Endothelial cell of umbilical vein (primary cell): ENCODE measurements around the gene ZNF780A. TPM values are rescaled to one million over a fixed set of nuclear protein-coding genes. Genes with fewer than 3 reads are reported as not detected.
"Not testable (repeated sequence)": the region's sequence is repeated elsewhere in the genome, so short reads cannot be mapped to it uniquely, and the experiment has no call there.

Experiments
- BruUV-seq: library from RNA; stranded (reverse); fragments of 400-500 nt; replicated peaks from 2 replicates; lab custom pipeline; 2021; lab: Mats Ljungman, UMichigan
- CTCF ChIA-PET: fragments of 300-600, 350-600 bp; sonication (Branson Sonifier 250); formaldehyde crosslinking; loops from one replicate; lab custom pipeline; 2021; ENCODE audit warnings: antibody characterized with exemption, inconsistent platforms; lab: Charles Lee
- POLR2A ChIA-PET: fragments of 300-600, 350-600 bp; sonication (Branson Sonifier 250); formaldehyde crosslinking; loops from one replicate; lab custom pipeline; 2021; ENCODE audit warnings: antibody characterized with exemption, inconsistent platforms; lab: Charles Lee
- DNase-seq: peaks from one replicate; pipeline ENCODE4 v3.0.0-alpha.2; 2011; ENCODE audit warnings: low read depth, low spot score
- FAIRE-seq: peaks from 2 replicates; lab custom pipeline; 2011; peaks lifted over from hg19 to GRCh38; lab: Jason Lieb, UNC
- H2AFZ ChIP-seq: 2 replicates; pipeline ENCODE4 v1.6.0; 2012; ENCODE audit warnings: low read depth, low read length, control low read depth, inconsistent platforms
- H3K27ac ChIP-seq: 2 replicates; pipeline ENCODE4 v1.5.1; 2011; ENCODE audit warnings: low read depth, mild to moderate bottlenecking, control low read depth, low read length, moderate library complexity; ENCODE audit not compliant: insufficient read depth
- H3K27me3 ChIP-seq, 2 experiments: 2 replicates each; pipeline versions ENCODE4 v1.6.0 to v1.6.1; 2011; ENCODE audit warnings: low read length in 2 of 2, mixed read lengths in 1 of 2; ENCODE audit not compliant: control insufficient read depth in 2 of 2, insufficient read depth in 2 of 2
- H3K36me3 ChIP-seq, 2 experiments: 2 replicates in 1 of 2; 3 replicates in 1 of 2; pipeline ENCODE4 v1.5.1; 2011; ENCODE audit warnings: low read length in 2 of 2, mild to moderate bottlenecking in 1 of 2, moderate library complexity in 1 of 2; ENCODE audit not compliant: control insufficient read depth in 2 of 2, insufficient read depth in 2 of 2; ENCODE audit errors: extremely low read depth in 1 of 2
- H3K4me1 ChIP-seq: 3 replicates; pipeline ENCODE4 v1.5.1; 2011; ENCODE audit warnings: mild to moderate bottlenecking, low read length; ENCODE audit not compliant: control insufficient read depth, insufficient read depth; ENCODE audit errors: extremely low read depth
- H3K4me2 ChIP-seq: 2 replicates; pipeline ENCODE4 v1.6.1; 2011; ENCODE audit warnings: low read length, control low read depth, mixed read lengths; ENCODE audit not compliant: insufficient read depth
- H3K4me3 ChIP-seq, 3 experiments: fragments of 200-600 bp in 1 of 3; sonication (generic), shearing (Covaris generic) in 1 of 3; replicated peaks in 1 of 3; 2 replicates each; pipeline ENCODE4 v1.5.1; 2011 to 2016; ENCODE audit warnings: control low read depth in 3 of 3, low read length in 3 of 3, mild to moderate bottlenecking in 2 of 3, inconsistent platforms in 1 of 3, low read depth in 1 of 3, moderate library complexity in 1 of 3; ENCODE audit not compliant: insufficient read depth in 1 of 3
- H3K79me2 ChIP-seq: 2 replicates; pipeline ENCODE4 v1.6.0; 2012; ENCODE audit warnings: low read length, inconsistent platforms; ENCODE audit not compliant: control insufficient read depth, insufficient read depth
- H3K9ac ChIP-seq: replicated peaks from 2 replicates; pipeline ENCODE3; 2011; ENCODE audit warnings: low read length, control low read depth; ENCODE audit not compliant: insufficient read depth; ENCODE audit errors: extremely low read depth
- H3K9me1 ChIP-seq: replicated peaks from 3 replicates; pipeline ENCODE4 v1.6.0; 2011; ENCODE audit warnings: mild to moderate bottlenecking, low read length; ENCODE audit not compliant: control insufficient read depth, insufficient read depth; ENCODE audit errors: extremely low read depth
- H3K9me3 ChIP-seq: replicated peaks from 2 replicates; pipeline ENCODE4 v1.5.1; 2012; ENCODE audit warnings: low read length, inconsistent platforms; ENCODE audit not compliant: control insufficient read depth, insufficient read depth
- H4K20me1 ChIP-seq: replicated peaks from 2 replicates; pipeline ENCODE3; 2011; ENCODE audit warnings: mild to moderate bottlenecking, low read length; ENCODE audit not compliant: control insufficient read depth, insufficient read depth; ENCODE audit errors: extremely low read depth
- EZH2 ChIP-seq: IDR thresholded peaks from 2 replicates; pipeline ENCODE4 v1.6.1; 2012; ENCODE audit warnings: borderline replicate concordance, low read depth, mild to moderate bottlenecking, moderate library complexity, low read length, inconsistent platforms; ENCODE audit not compliant: severe bottlenecking
- JUN ChIP-seq: IDR thresholded peaks from 2 replicates; pipeline ENCODE4 v1.6.1; 2011; ENCODE audit warnings: borderline replicate concordance, low read depth; ENCODE audit not compliant: insufficient read length, insufficient read depth
- MYC ChIP-seq: IDR thresholded peaks from one replicate; pipeline ENCODE4 v1.6.1; 2011; ENCODE audit warnings: mild to moderate bottlenecking, low read depth, low read length
- POLR2A ChIP-seq: IDR thresholded peaks from 2 replicates; pipeline ENCODE4 v1.6.1; 2012; ENCODE audit warnings: low read depth, mild to moderate bottlenecking, control low read depth, low read length
- dilution Hi-C: fragments of 300-500 bp; cut with MboI; formaldehyde crosslinking; loops from one replicate; pipeline ENCODE4 v1.15.0; 2019; ENCODE audit warnings: low sequenced_read_pairs; ENCODE audit not compliant: extremely low pct_ligation_motif_present
- intact Hi-C: fragments of 100-400 bp; cut with micrococcal nuclease; formaldehyde crosslinking; loops from one replicate; pipeline ENCODE4 v1.10.0; 2022
- polyA plus RNA-seq, 4 experiments: library from polyadenylated mRNA; depleted of rRNA in 3 of 4; stranded (reverse) in 3 of 4; unstranded in 1 of 4; fragments of >200 nt; gene quantifications; 2 replicates each; pipeline versions ENCODE4 v1.2.1 to v1.2.3, GENCODE V29; 2011 to 2012; ENCODE audit warnings: missing spikeins in 1 of 4
- total RNA-seq: library from RNA; stranded (reverse); gene quantifications from 2 replicates; pipeline ENCODE4 v1.2.3, GENCODE V29; 2021
- TF ChIP-seq, protein P1 (sequence below), 2 donors: IDR thresholded peaks; 1 replicate in 1 of 2; 2 replicates in 1 of 2; pipeline ENCODE4 v1.5.1; 2011; ENCODE audit warnings: low read length in 2 of 2, mild to moderate bottlenecking in 2 of 2, moderate library complexity in 2 of 2, control low read depth in 1 of 2, inconsistent platforms in 1 of 2, low read depth in 1 of 2; ENCODE audit not compliant: insufficient read depth in 1 of 2; ENCODE audit errors: extremely low read depth in 1 of 2
- TF ChIP-seq, protein P2 (sequence below): IDR thresholded peaks from 2 replicates; pipeline ENCODE4 v1.6.1; 2011; ENCODE audit not compliant: insufficient read depth, insufficient read length

The ZNF780A gene
- total and polyA plus RNA-seq, 2 donors (not counting 3 experiments of a cell fraction or from before 2014, with no cell fraction given) = 7.3 to 11.6 TPM

DNA sequence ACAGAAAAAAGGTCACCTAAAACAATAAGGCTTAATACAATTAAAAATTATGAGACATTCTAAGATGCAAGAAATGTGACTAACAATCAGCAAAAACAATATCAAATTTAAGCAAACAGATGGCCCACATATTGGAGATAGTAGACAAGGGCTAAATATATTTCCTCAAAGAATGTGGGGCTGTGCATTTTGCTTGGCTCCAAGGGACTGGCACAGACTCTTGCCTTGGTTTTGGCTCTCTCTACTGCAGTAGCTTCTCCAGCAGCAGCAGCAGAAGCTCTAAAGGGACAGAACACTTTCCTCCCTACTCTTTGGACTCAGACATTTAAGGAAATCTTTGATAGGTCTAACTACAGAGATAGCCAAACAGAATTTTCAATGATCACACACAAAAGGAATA is 38.2 kb upstream of the ZNF780A start:
- H3K9me3 ChIP-seq = no peaks in the 10 kb centered on the region
- no peaks in the 10 kb centered on the region for H3K36me3 ChIP-seq
- CTCF ChIA-PET = interaction anchor here (0.5 kb wide), 1 partner anchor 156 kb away, joined by 3 read pairs; no protein-coding TSS in a partner anchor
- no peak for FAIRE-seq
- no peak overlapping the region for H3K4me3 ChIP-seq
- H3K4me1 ChIP-seq = no peaks in the 10 kb centered on the region
- H3K27me3 ChIP-seq = peaks cover 2 to 7% of the 10 kb centered on the region in 2 experiments
- dilution Hi-C loops = no loop called here
- no peak overlapping the region for H3K4me2 ChIP-seq
- H3K9me1 ChIP-seq = no peaks in the 10 kb centered on the region
- DNase-seq = no peak
- no peak overlapping the region for H3K27ac ChIP-seq
- H4K20me1 ChIP-seq = no peaks in the 10 kb centered on the region
- TF ChIP-seq EZH2 (no peak), JUN (no peak), MYC (no peak)
- TF ChIP-seq, protein P1, sequence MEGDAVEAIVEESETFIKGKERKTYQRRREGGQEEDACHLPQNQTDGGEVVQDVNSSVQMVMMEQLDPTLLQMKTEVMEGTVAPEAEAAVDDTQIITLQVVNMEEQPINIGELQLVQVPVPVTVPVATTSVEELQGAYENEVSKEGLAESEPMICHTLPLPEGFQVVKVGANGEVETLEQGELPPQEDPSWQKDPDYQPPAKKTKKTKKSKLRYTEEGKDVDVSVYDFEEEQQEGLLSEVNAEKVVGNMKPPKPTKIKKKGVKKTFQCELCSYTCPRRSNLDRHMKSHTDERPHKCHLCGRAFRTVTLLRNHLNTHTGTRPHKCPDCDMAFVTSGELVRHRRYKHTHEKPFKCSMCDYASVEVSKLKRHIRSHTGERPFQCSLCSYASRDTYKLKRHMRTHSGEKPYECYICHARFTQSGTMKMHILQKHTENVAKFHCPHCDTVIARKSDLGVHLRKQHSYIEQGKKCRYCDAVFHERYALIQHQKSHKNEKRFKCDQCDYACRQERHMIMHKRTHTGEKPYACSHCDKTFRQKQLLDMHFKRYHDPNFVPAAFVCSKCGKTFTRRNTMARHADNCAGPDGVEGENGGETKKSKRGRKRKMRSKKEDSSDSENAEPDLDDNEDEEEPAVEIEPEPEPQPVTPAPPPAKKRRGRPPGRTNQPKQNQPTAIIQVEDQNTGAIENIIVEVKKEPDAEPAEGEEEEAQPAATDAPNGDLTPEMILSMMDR (IDR thresholded peaks at IDR 0.05; ENCODE audit: extremely low read depth in 1 of 2, insufficient read depth in 1 of 2, low read depth in 1 of 2, low read length in 2 of 2) = no peak
- TF ChIP-seq, protein P2, sequence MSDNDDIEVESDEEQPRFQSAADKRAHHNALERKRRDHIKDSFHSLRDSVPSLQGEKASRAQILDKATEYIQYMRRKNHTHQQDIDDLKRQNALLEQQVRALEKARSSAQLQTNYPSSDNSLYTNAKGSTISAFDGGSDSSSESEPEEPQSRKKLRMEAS = no peak
- H3K79me2 ChIP-seq = no peaks in the 10 kb centered on the region
- POLR2A ChIA-PET = no interaction called here
- intact Hi-C loops = no loop called here
- no peak overlapping the region for H3K9ac ChIP-seq
- BruUV-seq = no TSS peak
- H2AFZ ChIP-seq = no peak overlapping the region

DNA sequence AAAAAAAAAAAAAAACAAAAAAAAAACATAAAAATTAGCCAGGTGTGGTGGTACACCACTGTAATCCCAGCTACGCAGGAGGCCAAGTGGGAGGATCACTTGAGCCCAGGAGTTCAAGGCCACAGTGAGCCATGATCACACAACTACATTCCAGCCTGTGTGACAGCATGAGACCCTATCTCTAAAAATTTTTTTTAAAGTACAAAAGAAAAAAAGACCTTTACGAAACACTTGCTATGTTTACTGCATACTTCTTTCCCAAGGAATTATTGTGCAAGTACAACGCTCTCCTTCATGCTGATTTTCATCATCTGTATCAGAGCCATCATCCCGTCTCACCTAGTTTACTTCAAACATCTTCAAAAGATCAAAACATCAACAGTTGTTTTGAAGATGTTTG is 28.6 kb upstream of the ZNF780A start:
- no peaks in the 10 kb centered on the region for H3K27me3 ChIP-seq
- H2AFZ ChIP-seq = no peak overlapping the region
- no peaks in the 10 kb centered on the region for H3K4me1 ChIP-seq
- H3K9ac ChIP-seq = no peak overlapping the region
- no peak for TF ChIP-seq POLR2A
- H3K4me3 ChIP-seq = no peak overlapping the region
- BruUV-seq = no TSS peak
- dilution Hi-C loops = no loop called here
- H3K9me1 ChIP-seq = no peaks in the 10 kb centered on the region
- no peak overlapping the region for H3K27ac ChIP-seq
- H4K20me1 ChIP-seq = no peaks in the 10 kb centered on the region
- FAIRE-seq = no peak
- H3K4me2 ChIP-seq = no peak overlapping the region
- ChIA-PET CTCF (interaction anchor here (0.6 kb wide), 1 partner anchor 997 kb away, joined by 4 read pairs; no protein-coding TSS in a partner anchor), POLR2A (no interaction called here)
- H3K9me3 ChIP-seq = no peaks in the 10 kb centered on the region
- no peaks in the 10 kb centered on the region for H3K36me3 ChIP-seq
- intact Hi-C loops = no loop called here
- no peaks in the 10 kb centered on the region for H3K79me2 ChIP-seq
- DNase-seq = no peak

DNA sequence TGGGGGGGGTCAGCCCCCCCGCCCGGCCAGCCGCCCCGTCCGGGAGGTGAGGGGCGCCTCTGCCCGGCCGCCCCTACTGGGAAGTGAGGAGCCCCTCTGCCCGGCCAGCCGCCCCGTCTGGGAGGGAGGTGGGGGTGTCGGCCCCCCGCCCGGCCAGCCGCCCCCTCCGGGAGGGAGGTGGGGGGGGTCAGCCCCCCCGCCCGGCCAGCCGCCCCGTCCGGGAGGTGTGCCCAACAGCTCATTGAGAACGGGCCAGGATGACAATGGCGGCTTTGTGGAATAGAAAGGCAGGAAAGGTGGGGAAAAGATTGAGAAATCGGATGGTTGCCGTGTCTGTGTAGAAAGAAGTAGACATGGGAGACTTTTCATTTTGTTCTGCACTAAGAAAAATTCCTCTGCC is 27.9 kb upstream of the ZNF780A start:
- H4K20me1 ChIP-seq, H3K9me3 ChIP-seq, intact Hi-C loops, H3K27ac ChIP-seq, H3K79me2 ChIP-seq, POLR2A ChIA-PET, H3K27me3 ChIP-seq, H3K4me3 ChIP-seq, BruUV-seq, CTCF ChIA-PET, H2AFZ ChIP-seq, H3K4me2 ChIP-seq, dilution Hi-C loops, DNase-seq, FAIRE-seq, H3K36me3 ChIP-seq, H3K4me1 ChIP-seq, H3K9ac ChIP-seq, H3K9me1 ChIP-seq: not testable (repeated sequence)
